Left cardiac atrium (tissue), 4 donors: ENCODE data around the gene IER5L. TPM values are rescaled to one million over a fixed set of nuclear protein-coding genes. Genes with fewer than 3 reads are reported as not detected.

ENCODE experiments used
- ATAC-seq, 2 donors: fragments of 200-7000 bp; cut with Tn5 transposase; one replicate each; pipeline ENCODE4 v1.9.1; 2020; ENCODE audit warnings: mild to moderate bottlenecking in 2 of 2, moderate library complexity in 2 of 2
- DNase-seq: peaks from one replicate; pipeline ENCODE4 v3.0.0-alpha.2; 2020
- intact Hi-C, 2 donors: fragments of 100-400 bp; cut with DNase I; formaldehyde crosslinking; loops; one replicate each; pipeline versions ENCODE4 v1.14.1 to v1.15.1; 2022 to 2023
- total RNA-seq, 2 donors: library from RNA; stranded (reverse); fragmentation: NEBNext Ultra II Directional; extraction: Animal tissue kit (Norgen Biotek cat#: 25700); gene quantifications; one replicate each; pipeline ENCODE4 v1.2.1, GENCODE V29; 2021
- donor health status: DM: no; HTN: yes; CAD: no.
- donor health status: DM: no; HTN: yes; CAD: no; lungs with severe emphysema.
- donor health status: DM: yes; HTN: yes; CAD: no.
- donor health status: Dilated cardiomyopathy.

IER5L gene
- total RNA-seq, 2 donors from 2014 or later: 5.4 to 13.1 TPM

GRCh38 chr9:129183495-129184218 is 5.6 kb upstream of the IER5L start:
- ATAC-seq: no peak

GRCh38 chr9:129182625-129183494 is 4.8 kb upstream of the IER5L start:
- peak; percentile 55 for DNase-seq
- ATAC-seq: no peak
- intact Hi-C loops: no loop called here

More at GRCh38 chr9:129183495-129184218, 5.6 kb upstream of the IER5L start:
- intact Hi-C loops: no loop called here
- no peak for DNase-seq

DNA sequence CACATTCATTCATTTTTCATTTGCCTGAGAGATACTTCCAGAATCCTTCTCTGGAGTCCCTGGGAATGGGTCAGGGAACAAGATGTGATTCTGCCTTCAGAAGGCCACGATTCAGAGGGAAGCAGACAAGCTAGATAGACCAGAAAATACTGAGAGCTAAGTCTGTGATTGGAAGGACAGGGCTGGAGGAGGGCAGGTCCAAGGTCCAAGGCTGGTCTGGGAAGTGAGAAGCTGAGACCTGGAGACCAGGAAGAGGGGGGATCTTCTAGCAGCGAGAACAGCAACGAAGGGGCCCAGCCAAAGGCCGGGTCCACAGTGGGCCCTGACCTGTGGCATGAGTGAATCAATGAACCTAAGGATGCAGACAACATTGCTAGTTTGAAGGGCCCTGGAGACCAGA is 4.1 kb upstream of the IER5L start:
- DNase-seq: no peak
- intact Hi-C loops: no loop called here
- ATAC-seq: no peak

DNA sequence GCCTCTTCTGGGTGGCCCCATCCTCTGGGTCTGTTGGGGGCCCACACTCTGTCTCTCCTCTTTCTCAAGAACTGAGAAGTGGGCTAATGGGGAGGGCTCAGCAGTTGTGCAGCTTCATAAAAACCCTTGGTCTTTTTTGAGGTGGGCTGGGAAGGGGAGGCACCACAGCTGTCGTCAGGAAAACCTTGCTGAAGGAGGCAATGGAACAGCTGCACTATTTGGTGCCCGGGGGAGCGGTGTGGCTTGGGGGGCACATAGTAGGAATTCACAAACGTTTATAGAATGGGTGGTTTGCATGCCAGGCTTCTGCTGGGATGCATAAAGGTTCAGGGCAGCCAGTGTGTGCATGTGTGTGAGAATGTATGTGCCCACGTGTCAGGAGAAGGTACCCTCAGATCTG is 3.2 kb upstream of the IER5L start:
- intact Hi-C loops: no loop called here
- ATAC-seq (no peak), DNase-seq (no peak)

GRCh38 chr9:129178568-129179382 is 714 bp upstream of the IER5L start:
- intact Hi-C loops: loop anchor here (10.0 kb wide), 4 partner anchors 76 to 436 kb away; no protein-coding TSS in a partner anchor
- ATAC-seq (no peak), DNase-seq (no peak)

- intact Hi-C loops: loop anchor here (10.0 kb wide), 4 partner anchors 77 to 437 kb away; no protein-coding TSS in a partner anchor
- no peak for ATAC-seq
These were observed 644 bp downstream of the IER5L start for GRCh38 chr9:129177443-129177790.

DNA sequence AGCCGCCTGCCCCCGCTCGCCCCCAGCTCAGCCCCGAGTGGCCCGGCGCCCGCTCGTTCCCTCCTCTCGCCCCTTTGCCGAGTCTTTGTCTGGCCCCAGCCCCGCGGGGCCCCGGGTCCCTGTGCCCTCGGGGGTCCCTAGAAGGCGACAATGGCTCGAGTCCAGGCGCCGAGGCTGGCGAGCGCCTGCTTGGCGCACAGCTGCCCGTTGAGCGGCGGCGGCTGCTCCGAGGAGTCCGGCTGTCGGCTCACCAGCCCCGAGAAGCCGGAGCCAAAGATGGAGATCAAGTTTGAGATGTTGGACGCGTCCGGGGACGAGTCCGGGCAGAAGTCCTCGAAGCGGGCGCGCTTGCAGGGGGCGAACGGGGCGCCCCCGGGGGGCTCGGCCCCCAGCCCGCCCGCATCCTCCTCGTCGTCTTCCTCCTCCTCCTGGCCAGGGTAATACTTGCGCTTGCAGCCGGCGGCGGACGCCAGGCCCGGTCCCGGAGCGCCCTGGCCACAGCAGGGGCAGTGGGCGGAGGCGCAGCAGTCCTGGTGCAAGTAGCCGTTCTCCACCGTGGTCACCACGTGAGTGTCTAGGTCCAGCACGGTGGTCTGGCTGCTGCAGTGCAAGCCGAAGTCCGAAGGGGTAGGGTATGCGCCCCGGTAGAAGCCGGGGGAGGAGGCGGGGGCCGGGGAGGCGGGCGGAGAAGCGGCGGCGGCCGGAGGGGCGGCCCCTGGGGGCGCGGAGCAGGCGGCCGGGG is 1.2 kb downstream of the IER5L start:
- intact Hi-C loops: loop anchor here (10.0 kb wide), 4 partner anchors 78 to 438 kb away; no protein-coding TSS in a partner anchor
- peak; percentile 58 for DNase-seq
- no peak for ATAC-seq

More at GRCh38 chr9:129177443-129177790, 644 bp downstream of the IER5L start:
- no peak for DNase-seq

DNA sequence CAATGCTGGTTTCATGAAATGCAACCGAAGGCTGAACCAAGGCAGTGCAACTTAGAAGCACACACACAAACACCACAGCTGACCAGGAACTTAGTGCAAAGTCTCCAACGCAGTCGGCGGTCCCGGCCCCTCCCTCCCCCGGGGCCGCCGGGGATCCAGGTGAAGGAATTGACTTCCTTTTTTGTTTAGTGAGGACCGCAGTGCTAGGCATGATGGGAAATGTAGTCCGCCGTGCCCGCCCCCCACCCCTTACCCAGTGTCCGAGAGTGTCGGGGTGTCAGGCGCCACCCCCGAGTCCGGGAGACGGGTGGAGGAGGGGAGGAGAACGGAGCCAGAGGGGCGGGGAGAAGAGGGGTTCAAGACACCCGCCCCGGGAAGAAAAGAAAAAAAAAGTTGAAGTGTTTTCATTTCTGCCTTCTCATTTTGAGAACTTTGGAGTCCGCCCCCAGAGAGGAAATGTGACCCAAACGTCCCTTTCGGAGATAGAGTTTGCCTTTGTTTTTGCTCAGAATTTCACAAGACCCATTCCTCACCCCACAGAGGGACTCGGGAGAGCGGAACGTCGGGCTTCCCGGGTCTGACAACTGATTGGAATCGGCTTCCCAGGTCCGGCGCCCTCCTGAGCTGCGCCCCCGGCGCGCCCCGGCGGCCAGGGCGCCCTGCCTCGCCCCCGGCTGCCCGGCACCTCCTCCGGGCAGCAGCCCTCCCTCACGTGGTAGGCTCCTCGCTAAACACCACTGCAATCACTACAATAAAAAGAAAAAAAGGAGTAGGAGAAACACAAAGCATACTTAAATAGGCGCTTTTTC is 2.0 kb downstream of the IER5L start:
- peak; percentile 83 for DNase-seq
- intact Hi-C loops: loop anchor here (2.0 to 10.0 kb wide), 6 partner anchors 33 to 439 kb away; no protein-coding TSS in a partner anchor
- ATAC-seq: peak; percentile 41 to 47

DNA sequence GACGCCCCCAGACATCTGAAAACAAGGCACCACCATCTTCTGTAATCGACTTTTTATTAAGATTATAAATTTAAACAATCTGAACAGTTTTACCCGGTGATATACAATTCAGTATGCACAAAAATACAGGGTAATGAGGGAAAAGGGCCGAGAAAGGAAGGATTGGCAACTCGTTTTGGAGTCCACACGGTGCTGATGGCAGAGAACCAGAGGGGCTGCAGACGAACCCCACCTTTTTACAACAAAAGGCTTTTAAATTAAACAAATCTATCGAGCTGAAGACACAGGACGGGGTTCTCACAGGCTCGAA is 2.6 kb downstream of the IER5L start:
- DNase-seq: no peak
- ATAC-seq: no peak
- intact Hi-C loops: loop anchor here (2.0 to 10.0 kb wide), 6 partner anchors 33 to 439 kb away; no protein-coding TSS in a partner anchor

GRCh38 chr9:129174724-129175514 is 3.1 kb downstream of the IER5L start:
- DNase-seq (peak; percentile 89), ATAC-seq (peak; percentile 62 to 75)
- intact Hi-C loops: loop anchor here (2.0 to 10.0 kb wide), 6 partner anchors 32 to 440 kb away; no protein-coding TSS in a partner anchor

GRCh38 chr9:129174102-129174723 is 3.8 kb downstream of the IER5L start:
- intact Hi-C loops: loop anchor here (2.0 to 10.0 kb wide), 6 partner anchors 31 to 441 kb away; no protein-coding TSS in a partner anchor

GRCh38 chr9:129173296-129174101 is 4.6 kb downstream of the IER5L start:
- intact Hi-C loops: loop anchor here (2.0 to 10.0 kb wide), 6 partner anchors 31 to 441 kb away; no protein-coding TSS in a partner anchor
- ATAC-seq (no peak), DNase-seq (no peak)

More at GRCh38 chr9:129174102-129174723, 3.8 kb downstream of the IER5L start:
- DNase-seq: peak; percentile 91
- peak; percentile 51 to 64 for ATAC-seq

DNA sequence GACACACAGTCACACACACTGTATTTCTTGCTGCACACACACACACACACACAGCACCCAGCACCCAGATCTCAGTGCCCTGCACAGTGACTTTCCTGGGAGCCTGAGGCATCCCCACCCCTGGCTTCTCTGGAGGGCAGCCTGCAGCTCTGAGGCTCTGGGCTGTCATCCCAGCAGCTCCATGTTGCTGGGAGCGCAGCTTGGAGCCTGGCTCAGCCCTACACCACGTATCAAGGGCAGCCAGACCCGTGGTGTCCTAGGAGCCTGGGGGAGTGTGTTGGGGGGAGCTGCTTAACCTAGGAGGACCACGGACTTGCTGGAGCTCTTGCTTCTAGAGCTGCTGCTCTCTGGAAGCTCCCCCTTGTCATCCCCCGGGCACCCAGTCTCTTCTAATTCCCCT is 5.2 kb downstream of the IER5L start:
- intact Hi-C loops: loop anchor here (10.0 kb wide), 4 partner anchors 82 to 442 kb away; no protein-coding TSS in a partner anchor
- DNase-seq (no peak), ATAC-seq (no peak)

- no peak for DNase-seq
- ATAC-seq: no peak
- intact Hi-C loops: loop anchor here (10.0 kb wide), 4 partner anchors 83 to 443 kb away; no protein-coding TSS in a partner anchor
These were observed 5.9 kb downstream of the IER5L start for GRCh38 chr9:129171993-129172751.

- ATAC-seq (no peak), DNase-seq (no peak)
- intact Hi-C loops: loop anchor here (10.0 kb wide), 4 partner anchors 85 to 445 kb away; no protein-coding TSS in a partner anchor
These were observed 7.8 kb downstream of the IER5L start for GRCh38 chr9:129170229-129170628.
